Smooth muscle cell (in vitro differentiated cells): ENCODE results near the gene MPHOSPH10. TPM values are rescaled to one million over a fixed set of nuclear protein-coding genes. Genes with fewer than 3 reads are reported as not detected.

Experiments
- DNase-seq: peaks from one replicate; lab custom pipeline; 2025; ENCODE audit not compliant: unreplicated experiment; lab: John Stamatoyannopoulos, UW
- H2AFZ ChIP-seq: fragments of 200-600 bp; sonication (generic); 2 replicates; pipeline ENCODE4 v1.6.0; 2016; ENCODE audit warnings: antibody characterized with exemption, low read depth, mild to moderate bottlenecking
- H3F3A ChIP-seq: fragments of 200-600 bp; sonication (generic); 2 replicates; pipeline ENCODE4 v1.6.0; 2017; ENCODE audit warnings: antibody characterized with exemption, low read depth
- H3K27ac ChIP-seq: fragments of 200-600 bp; sonication (generic); 2 replicates; pipeline ENCODE4 v1.5.1; 2016; ENCODE audit warnings: low read depth, mild to moderate bottlenecking
- H3K27me3 ChIP-seq: fragments of 200-600 bp; sonication (generic); 2 replicates; pipeline ENCODE4 v1.6.1; 2016; ENCODE audit warnings: low read depth, mild to moderate bottlenecking
- H3K36me3 ChIP-seq: fragments of 200-600 bp; sonication (generic); 2 replicates; pipeline ENCODE4 v1.5.1; 2016; ENCODE audit warnings: low read depth
- H3K4me1 ChIP-seq: fragments of 200-600 bp; sonication (generic); 2 replicates; pipeline ENCODE4 v1.5.1; 2016; ENCODE audit warnings: low read depth
- H3K4me2 ChIP-seq: fragments of 200-600 bp; sonication (generic); 2 replicates; pipeline ENCODE4 v1.6.0; 2016; ENCODE audit warnings: mild to moderate bottlenecking
- H3K4me3 ChIP-seq: fragments of 200-600 bp; sonication (generic); 2 replicates; pipeline ENCODE4 v1.5.1; 2016; ENCODE audit warnings: mild to moderate bottlenecking
- H3K79me2 ChIP-seq: fragments of 200-600 bp; sonication (generic); 2 replicates; pipeline ENCODE4 v1.6.0; 2016; ENCODE audit warnings: low read depth, mild to moderate bottlenecking
- H3K9ac ChIP-seq: fragments of 200-600 bp; sonication (generic); 2 replicates; pipeline ENCODE4 v1.6.0; 2016; ENCODE audit warnings: low read depth
- H3K9me3 ChIP-seq: fragments of 200-600 bp; sonication (generic); replicated peaks from 2 replicates; pipeline ENCODE4 v1.5.1; 2016; ENCODE audit warnings: low read depth
- H4K20me1 ChIP-seq: fragments of 200-600 bp; sonication (generic); 2 replicates; pipeline ENCODE4 v1.6.0; 2016; ENCODE audit warnings: low read depth
- CTCF ChIP-seq: fragments of 200-600 bp; sonication (generic); IDR thresholded peaks from 2 replicates; pipeline ENCODE4 v1.5.1; 2017; ENCODE audit warnings: borderline replicate concordance, mild to moderate bottlenecking, antibody characterized with exemption; ENCODE audit not compliant: insufficient read depth, poor library complexity, severe bottlenecking
- WGBS: methylation state at CpG from one replicate; pipeline ENCODE4 v1.1.7; 2016; ENCODE audit warnings: low lambda C conversion rate; 5-methylcytosine and 5-hydroxymethylcytosine counted together
- polyA plus RNA-seq: library from polyadenylated mRNA; unstranded; fragments of >200 nt; fragmentation: Nextera tagmentation; extraction: Ambion mirVana; gene quantifications from 2 replicates; pipeline ENCODE4 v1.2.1, GENCODE V29; 2016
- small RNA-seq: library from RNA; depleted of rRNA; stranded (forward); fragments of <200 nt; gene quantifications from one replicate; pipeline ENCODE3, GENCODE V24; 2014
- total RNA-seq: library from RNA; depleted of rRNA; stranded (reverse); fragments of >200 nt; gene quantifications from 2 replicates; pipeline ENCODE4 v1.2.3, GENCODE V29; 2014

Gene MPHOSPH10
- total and polyA plus RNA-seq, 2 experiments from 2014 or later, result 27.3 to 49.8 TPM

GRCh38 chr2:71190656-71191569 lies 60.5 kb downstream of the MPHOSPH10 start:
- H2AFZ ChIP-seq, result no peak overlapping the region
- DNase-seq, result no peak
- WGBS, result 83% methylated on average over 3 of the region's 3 CpGs
- H3K27me3 ChIP-seq, result no peaks in the 10 kb centered on the region
- no peaks in the 10 kb centered on the region for H3K36me3 ChIP-seq
- no peaks in the 10 kb centered on the region for H4K20me1 ChIP-seq
- H3K9ac ChIP-seq, result no peak overlapping the region
- H3K79me2 ChIP-seq, result no peaks in the 10 kb centered on the region
- H3K4me2 ChIP-seq, result no peak overlapping the region
- no peaks in the 10 kb centered on the region for H3K9me3 ChIP-seq
- no peaks in the 10 kb centered on the region for H3F3A ChIP-seq
- TF ChIP-seq CTCF, result no peak
- H3K4me3 ChIP-seq, result no peak overlapping the region
- no peak overlapping the region for H3K27ac ChIP-seq
- H3K4me1 ChIP-seq, result no peaks in the 10 kb centered on the region

GRCh38 chr2:71191570-71191943 lies 61.1 kb downstream of the MPHOSPH10 start:
- no peak for TF ChIP-seq CTCF
- Histone ChIP-seq H3K79me2 (no peaks in the 10 kb centered on the region), H3F3A (no peaks in the 10 kb centered on the region), H3K4me1 (no peaks in the 10 kb centered on the region), H3K27ac (no peak overlapping the region), H4K20me1 (no peaks in the 10 kb centered on the region), H3K9ac (no peak overlapping the region), H3K36me3 (no peaks in the 10 kb centered on the region), H3K4me3 (no peak overlapping the region), H2AFZ (no peak overlapping the region), H3K9me3 (no peaks in the 10 kb centered on the region), H3K27me3 (no peaks in the 10 kb centered on the region), H3K4me2 (no peak overlapping the region)
- 80% methylated on average over 3 of the region's 3 CpGs for WGBS
- no peak for DNase-seq

Small RNAs within 50 kb of the gene (small RNA-seq; reads per million reads assigned to genes)
- gene AC007881.1, result not detected

Other genes starting within 250 kb of the MPHOSPH10 start
- 0.81 and 1.3 TPM in 2 replicates for gene VAX2, start 230.1 kb upstream of the MPHOSPH10 start, total RNA-seq
- gene VAX2, start 230.1 kb upstream of the MPHOSPH10 start, polyA plus RNA-seq, result 1.9 and 3.3 TPM in 2 replicates
- not detected in 2 replicates for gene ATP6V1B1, start 194.7 kb upstream of the MPHOSPH10 start, total RNA-seq
- gene ATP6V1B1, start 194.7 kb upstream of the MPHOSPH10 start, polyA plus RNA-seq, result 0.59 and 2.0 TPM in 2 replicates
- gene ANKRD53, start 152.0 kb upstream of the MPHOSPH10 start, total RNA-seq, result 1.9 TPM in 1 of 2 replicates, not detected in the other
- 1.3 and 1.7 TPM in 2 replicates for gene ANKRD53, start 152.0 kb upstream of the MPHOSPH10 start, polyA plus RNA-seq
- 35.2 and 43.5 TPM in 2 replicates for gene TEX261, start 135.8 kb upstream of the MPHOSPH10 start, total RNA-seq
- gene TEX261, start 135.8 kb upstream of the MPHOSPH10 start, polyA plus RNA-seq, result 28.7 and 29.3 TPM in 2 replicates
- gene NAGK, start 62.0 kb upstream of the MPHOSPH10 start, total RNA-seq, result 105 and 116 TPM in 2 replicates
- 135 and 191 TPM in 2 replicates for gene NAGK, start 62.0 kb upstream of the MPHOSPH10 start, polyA plus RNA-seq
- gene MCEE, start 405 bp upstream of the MPHOSPH10 start, total RNA-seq, result 38.4 and 46.0 TPM in 2 replicates
- 52.4 and 53.9 TPM in 2 replicates for gene MCEE, start 405 bp upstream of the MPHOSPH10 start, polyA plus RNA-seq
- gene PAIP2B, start 96.5 kb downstream of the MPHOSPH10 start, total RNA-seq, result 1.7 and 2.4 TPM in 2 replicates
- 0.89 and 1.2 TPM in 2 replicates for gene PAIP2B, start 96.5 kb downstream of the MPHOSPH10 start, polyA plus RNA-seq
- gene ZNF638, start 201.1 kb downstream of the MPHOSPH10 start, total RNA-seq, result 146 and 159 TPM in 2 replicates
- gene ZNF638, start 201.1 kb downstream of the MPHOSPH10 start, polyA plus RNA-seq, result 39.6 and 44.8 TPM in 2 replicates